ENCODE results near the gene ADAMTSL4. TPM values are rescaled to one million over a fixed set of nuclear protein-coding genes. Genes with fewer than 3 reads are reported as not detected.

ADAMTSL4 gene
- total and polyA plus RNA-seq, 2 of the 8 experiments (the other 6 are each of a cell fraction or from before 2014, with no cell fraction given), result 4.2 to 5.4 TPM

- TF ChIP-seq FOSL1 (IDR thresholded peaks at IDR 0.05; ENCODE audit: insufficient read depth, low read depth, low read length), result no peak
- TF ChIP-seq EP300 (IDR thresholded peaks at IDR 0.05; ENCODE audit: borderline replicate concordance in 1 of 2, low read depth in 2 of 2, low read length in 2 of 2), result no peak
- TF ChIP-seq NRF1 (IDR thresholded peaks at IDR 0.05; ENCODE audit: low read depth, low read length), result no peak
- TF ChIP-seq GABPA (IDR thresholded peaks at IDR 0.05; ENCODE audit: borderline replicate concordance, insufficient read depth, low read length), result no peak
- TF ChIP-seq YY1 (IDR thresholded peaks at IDR 0.05; ENCODE audit: low read depth, low read length), result no peak
- TF ChIP-seq TBP (IDR thresholded peaks at IDR 0.05; ENCODE audit: low read depth, low read length), result no peak
- no peak for TF ChIP-seq RAD21 (IDR thresholded peaks at IDR 0.05 in 1 of 2, conservative IDR thresholded peaks at IDR 0.05 in 1 of 2; ENCODE audit: low read depth in 2 of 2, low read length in 2 of 2)
- TF ChIP-seq JUND (IDR thresholded peaks at IDR 0.05; ENCODE audit: low read length), result no peak
Measured at GRCh38 chr1:150546294-150546937, 2.8 kb upstream of the ADAMTSL4 start (continued).
